Esophagus squamous epithelium (tissue), 5 donors: Measurements from ENCODE around the gene DOCK1. TPM values are rescaled to one million over a fixed set of nuclear protein-coding genes. Genes with fewer than 3 reads are reported as not detected.

Experiments
- DNase-seq: peaks from one replicate; lab custom pipeline; 2025; lab: John Stamatoyannopoulos, UW
- H3K27ac ChIP-seq, 4 donors: fragments of 200-600 bp; sonication (generic); one replicate each; pipeline ENCODE4 v1.5.1; 2016 to 2019; ENCODE audit warnings: mild to moderate bottlenecking in 1 of 4
- H3K27me3 ChIP-seq, 4 donors: fragments of 200-600 bp; sonication (generic); 1 replicate in 3 of 4; 2 replicates in 1 of 4; pipeline versions ENCODE4 v1.5.1 to v1.6.0; 2017 to 2021; ENCODE audit warnings: antibody characterized with exemption in 1 of 4
- H3K36me3 ChIP-seq, 3 donors: fragments of 200-600 bp; sonication (generic); one replicate each; pipeline ENCODE4 v1.5.1; 2016 to 2019
- H3K4me1 ChIP-seq, 3 donors: fragments of 200-600 bp; sonication (generic); one replicate each; pipeline ENCODE4 v1.5.1; 2017 to 2019
- H3K4me3 ChIP-seq, 4 donors: fragments of 200-600 bp; sonication (generic); 1 replicate in 3 of 4; 2 replicates in 1 of 4; pipeline ENCODE4 v1.5.1; 2016 to 2019; ENCODE audit warnings: mild to moderate bottlenecking in 2 of 4, moderate library complexity in 1 of 4
- H3K9me3 ChIP-seq, 3 donors: fragments of 200-600 bp; sonication (generic); one replicate each; pipeline ENCODE4 v1.5.1; 2016 to 2019
- CTCF ChIP-seq, 6 experiments: fragments of 450-650 bp in 4 of 6; fragments of 200-600 bp in 2 of 6; sonication (generic) in 2 of 6; IDR thresholded peaks; one replicate each; pipeline ENCODE4 v1.5.1; 2016 to 2019; ENCODE audit warnings: antibody characterized with exemption in 6 of 6, mild to moderate bottlenecking in 4 of 6, moderate library complexity in 4 of 6
- POLR2A ChIP-seq, 4 donors: fragments of 450-650 bp; IDR thresholded peaks; one replicate each; pipeline ENCODE4 v1.6.1; 2017; ENCODE audit warnings: antibody characterized with exemption in 4 of 4, mild to moderate bottlenecking in 4 of 4, moderate library complexity in 3 of 4
- WGBS, 2 donors: methylation state at CpG; one replicate each; pipeline ENCODE4 v1.1.5; 2018; 5-methylcytosine and 5-hydroxymethylcytosine counted together
- intact Hi-C: fragments of 100-400 bp; cut with DNase I; formaldehyde crosslinking; loops from one replicate; pipeline ENCODE4 v1.15.0; 2022
- total RNA-seq, 4 donors: library from RNA; depleted of rRNA; stranded (reverse); fragments of >200 nt; gene quantifications; one replicate each; pipeline ENCODE4 v1.1.0, GENCODE V29; 2016
- donor health status: DM: yes; HTN: yes; CAD: no.

The DOCK1 gene
- total RNA-seq, 4 donors from 2014 or later, result 31.8 to 83.4 (median 49.8) TPM

GRCh38 chr10:126979311-126979710, 74.1 kb downstream of the DOCK1 start:
- WGBS, 2 donors, result 91 to 92% methylated on average over 1 of the region's 1 CpG

GRCh38 chr10:126993208-126993607, 88.0 kb downstream of the DOCK1 start:
- TF ChIP-seq POLR2A (IDR thresholded peaks at IDR 0.05) (no peak), CTCF (IDR thresholded peaks at IDR 0.05) (no peak)
- Histone ChIP-seq H3K27ac (no peak overlapping the region), H3K4me1 (peaks cover 0 to 7% (median 0%) of the 10 kb centered on the region in 3 donors), H3K4me3 (no peak overlapping the region), H3K27me3 (no peaks in the 10 kb centered on the region), H3K9me3 (no peaks in the 10 kb centered on the region), H3K36me3 (peaks cover 0 to 85% (median 7%) of the 10 kb centered on the region in 3 donors)
- intact Hi-C loops, result no loop called here
- WGBS, 2 donors, result 41 to 67% methylated on average over 5 to 6 of the region's 7 CpGs
- no peak for DNase-seq

More at GRCh38 chr10:126979311-126979710, 74.1 kb downstream of the DOCK1 start:
- TF ChIP-seq POLR2A (IDR thresholded peaks at IDR 0.05) (no peak), CTCF (IDR thresholded peaks at IDR 0.05) (no peak)
- DNase-seq, result no peak
- Histone ChIP-seq H3K27me3 (no peaks in the 10 kb centered on the region), H3K4me1 (no peaks in the 10 kb centered on the region), H3K36me3 (peaks cover 0 to 93% (median 0%) of the 10 kb centered on the region in 3 donors), H3K9me3 (no peaks in the 10 kb centered on the region), H3K27ac (no peak overlapping the region), H3K4me3 (no peak overlapping the region)
- intact Hi-C loops, result no loop called here

GRCh38 chr10:126997801-126998590, 92.8 kb downstream of the DOCK1 start:
- DNase-seq, result no peak
- intact Hi-C loops, result no loop called here
- Histone ChIP-seq H3K4me3 (no peak overlapping the region), H3K27ac (no peak overlapping the region), H3K4me1 (peaks cover 0 to 5% (median 0%) of the 10 kb centered on the region in 3 donors), H3K9me3 (no peaks in the 10 kb centered on the region), H3K27me3 (no peaks in the 10 kb centered on the region), H3K36me3 (peaks cover 0 to 84% (median 7%) of the 10 kb centered on the region in 3 donors)
- WGBS, 2 donors, result 82 to 92% methylated on average over 6 to 7 of the region's 8 CpGs
- no peak for TF ChIP-seq CTCF (IDR thresholded peaks at IDR 0.05)
- TF ChIP-seq POLR2A (IDR thresholded peaks at IDR 0.05), result no peak

GRCh38 chr10:127000598-127000997, 95.4 kb downstream of the DOCK1 start:
- intact Hi-C loops, result no loop called here
- WGBS, 2 donors, result 87 to 89% methylated on average over 12 of the region's 12 CpGs
- TF ChIP-seq CTCF (IDR thresholded peaks at IDR 0.05) (no peak), POLR2A (IDR thresholded peaks at IDR 0.05) (no peak)
- Histone ChIP-seq H3K4me3 (no peak overlapping the region), H3K4me1 (no peaks in the 10 kb centered on the region), H3K27ac (no peak overlapping the region), H3K36me3 (peaks cover 0 to 92% (median 7%) of the 10 kb centered on the region in 3 donors), H3K27me3 (no peaks in the 10 kb centered on the region), H3K9me3 (no peaks in the 10 kb centered on the region)
- no peak for DNase-seq

- H3K4me1 ChIP-seq, result no peaks in the 10 kb centered on the region
- H3K9me3 ChIP-seq, result no peaks in the 10 kb centered on the region
- H3K36me3 ChIP-seq, result peaks cover 0 to 94% (median 0%) of the 10 kb centered on the region in 3 donors
- WGBS, 2 donors, result 85 to 92% methylated on average over 4 to 9 of the region's 9 CpGs
- TF ChIP-seq POLR2A (IDR thresholded peaks at IDR 0.05) (no peak), CTCF (IDR thresholded peaks at IDR 0.05) (no peak)
- H3K27me3 ChIP-seq, result no peaks in the 10 kb centered on the region
- DNase-seq, result no peak
- H3K27ac ChIP-seq, result no peak overlapping the region
- no peak overlapping the region for H3K4me3 ChIP-seq
- intact Hi-C loops, result no loop called here
These were observed 97.9 kb downstream of the DOCK1 start for GRCh38 chr10:127003032-127003685.
